NCI-H2081 treated with DMSO at 0.1 percent for 48 hours (cell line): ENCODE measurements around the gene SHROOM3.
"Not testable (repeated sequence)": the region's sequence is repeated elsewhere in the genome, so short reads cannot be mapped to it uniquely, and the experiment has no call there.

Experiments used
- DNase-seq: peaks from one replicate; lab custom pipeline; 2025; lab: John Stamatoyannopoulos, UW

Gene SHROOM3

DNA sequence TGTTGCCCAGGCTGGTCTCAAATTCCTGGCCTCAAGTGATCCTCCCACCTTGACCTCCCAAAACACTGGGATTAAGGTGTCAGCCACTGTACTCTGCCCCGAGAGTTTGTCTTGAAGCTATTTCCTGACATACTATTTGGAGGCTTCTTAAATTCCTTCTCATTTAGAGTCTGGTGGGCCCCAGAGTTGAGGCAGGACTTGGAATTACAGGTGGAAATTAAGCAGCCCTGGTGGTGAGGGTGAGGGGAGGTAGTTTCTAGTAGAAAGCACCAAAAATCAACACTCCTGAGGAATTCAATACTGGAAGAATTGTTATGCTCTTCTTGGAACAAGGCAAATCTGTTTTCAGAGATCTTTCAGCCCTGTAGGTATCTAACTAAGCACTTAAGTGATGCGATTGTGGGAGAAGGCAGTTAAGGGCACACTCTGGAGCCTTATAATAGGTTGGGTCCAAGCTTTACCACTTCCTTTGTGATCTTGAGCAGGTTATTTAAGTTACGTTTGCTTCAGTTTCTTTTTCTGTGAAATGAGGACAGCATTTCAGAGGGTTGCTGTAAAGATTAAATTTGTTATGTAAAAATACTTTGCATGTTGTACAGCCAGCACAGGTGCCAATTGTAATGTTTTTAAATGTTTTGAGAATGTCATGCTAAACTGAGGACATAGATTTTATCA lies 262.2 kb downstream of the SHROOM3 start:
- DNase-seq, result no peak

DNA sequence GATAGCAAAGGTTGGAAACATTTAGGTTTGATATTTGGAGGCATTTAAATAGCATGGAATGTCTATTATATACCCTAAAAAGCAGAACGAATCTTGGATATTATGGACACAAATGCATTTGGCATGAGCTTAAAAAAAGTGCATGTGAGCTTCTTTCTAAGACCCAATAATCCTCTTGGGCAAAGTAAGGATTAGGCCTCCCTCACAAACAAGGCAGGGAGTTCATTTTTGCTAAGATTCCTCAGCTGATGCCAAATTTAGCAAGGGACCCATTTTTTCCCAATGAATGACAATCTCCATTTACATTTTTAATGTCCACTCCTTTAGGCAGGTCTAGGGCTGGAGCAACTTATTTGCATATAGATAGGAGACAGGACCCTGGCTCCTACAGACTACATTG lies 263.1 kb downstream of the SHROOM3 start:
- no peak for DNase-seq

- no peak for DNase-seq
These were observed 264.8 kb downstream of the SHROOM3 start for GRCh38 chr4:76699751-76700310.

GRCh38 chr4:76702440-76703122 lies 267.6 kb downstream of the SHROOM3 start:
- DNase-seq, result no peak

GRCh38 chr4:76703123-76703490 lies 268.1 kb downstream of the SHROOM3 start:
- DNase-seq, result no peak

DNA sequence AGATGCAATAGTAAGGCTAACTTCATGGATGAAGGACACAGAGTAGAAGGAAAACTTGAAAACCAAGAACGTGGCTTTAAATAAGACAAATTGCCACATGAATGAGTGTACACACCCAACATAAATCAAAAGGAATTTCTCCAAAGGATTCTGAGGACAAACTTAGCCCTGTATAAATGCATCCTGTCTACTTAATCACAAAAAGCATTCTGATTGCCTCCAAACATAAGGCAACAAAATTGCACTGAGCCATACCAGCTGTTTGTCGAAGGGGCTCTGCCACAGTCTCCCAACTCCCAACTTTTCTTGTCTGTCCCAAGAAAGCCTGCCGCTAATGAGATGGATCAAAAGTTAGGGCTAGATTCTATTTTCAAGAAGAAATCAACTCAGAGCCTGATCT lies 268.6 kb downstream of the SHROOM3 start:
- DNase-seq, result no peak

DNA sequence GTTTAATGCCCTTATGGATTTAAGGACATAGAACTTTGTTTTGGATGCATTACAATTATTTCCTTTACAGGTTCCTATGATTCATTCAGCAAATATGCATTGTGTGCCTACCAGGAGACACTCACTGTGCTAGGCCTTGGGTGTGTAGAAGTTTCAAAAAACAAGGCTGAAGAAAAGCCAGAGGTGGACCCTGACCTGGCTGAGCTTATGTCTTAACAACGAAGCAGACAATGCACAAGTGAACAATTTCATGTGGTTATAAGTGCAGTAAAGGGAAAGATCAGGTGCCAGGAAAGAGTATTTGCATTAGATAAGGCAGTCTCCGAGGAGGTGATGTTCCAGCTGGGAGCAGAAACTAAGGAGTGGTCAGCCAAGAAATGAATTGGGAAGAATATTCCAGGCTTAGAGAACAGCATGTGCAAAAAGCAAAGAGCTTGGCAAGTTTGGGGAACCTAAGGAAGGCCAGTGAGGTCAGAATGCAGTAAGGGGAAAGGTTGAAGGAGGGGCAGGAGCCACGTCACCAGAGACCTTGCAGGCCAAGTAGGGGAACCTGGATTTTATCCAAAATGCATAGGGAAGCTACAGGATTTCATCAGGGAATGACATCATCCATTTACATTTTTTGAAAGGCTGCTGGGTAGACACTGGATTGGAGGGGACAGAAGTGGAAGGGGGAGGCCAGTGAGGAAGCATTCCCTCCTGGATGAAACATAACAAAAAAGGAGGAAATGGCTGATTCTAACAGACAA lies 269.3 kb downstream of the SHROOM3 start:
- DNase-seq, result no peak

DNA sequence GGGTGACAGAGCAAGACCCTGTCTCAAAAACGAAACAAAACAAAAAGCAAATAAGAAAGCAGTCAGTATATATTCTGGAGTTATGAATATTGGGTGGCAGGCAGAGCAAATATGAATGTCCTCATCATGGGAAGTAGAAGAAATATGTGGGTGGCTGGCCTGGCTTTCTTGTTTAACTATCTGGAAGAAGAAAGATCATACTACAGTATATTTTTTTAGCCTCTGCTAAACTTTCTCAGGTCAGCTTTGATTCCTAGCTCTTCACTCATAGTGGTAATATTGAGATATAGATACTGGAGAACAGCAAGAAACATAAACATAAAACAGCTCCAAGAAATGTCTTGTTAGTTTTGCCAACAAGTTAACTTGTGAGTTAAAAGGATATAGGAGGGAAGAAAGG lies 270.4 kb downstream of the SHROOM3 start:
- DNase-seq, result no peak

GRCh38 chr4:76706581-76706980 lies 271.6 kb downstream of the SHROOM3 start:
- no peak for DNase-seq

DNA sequence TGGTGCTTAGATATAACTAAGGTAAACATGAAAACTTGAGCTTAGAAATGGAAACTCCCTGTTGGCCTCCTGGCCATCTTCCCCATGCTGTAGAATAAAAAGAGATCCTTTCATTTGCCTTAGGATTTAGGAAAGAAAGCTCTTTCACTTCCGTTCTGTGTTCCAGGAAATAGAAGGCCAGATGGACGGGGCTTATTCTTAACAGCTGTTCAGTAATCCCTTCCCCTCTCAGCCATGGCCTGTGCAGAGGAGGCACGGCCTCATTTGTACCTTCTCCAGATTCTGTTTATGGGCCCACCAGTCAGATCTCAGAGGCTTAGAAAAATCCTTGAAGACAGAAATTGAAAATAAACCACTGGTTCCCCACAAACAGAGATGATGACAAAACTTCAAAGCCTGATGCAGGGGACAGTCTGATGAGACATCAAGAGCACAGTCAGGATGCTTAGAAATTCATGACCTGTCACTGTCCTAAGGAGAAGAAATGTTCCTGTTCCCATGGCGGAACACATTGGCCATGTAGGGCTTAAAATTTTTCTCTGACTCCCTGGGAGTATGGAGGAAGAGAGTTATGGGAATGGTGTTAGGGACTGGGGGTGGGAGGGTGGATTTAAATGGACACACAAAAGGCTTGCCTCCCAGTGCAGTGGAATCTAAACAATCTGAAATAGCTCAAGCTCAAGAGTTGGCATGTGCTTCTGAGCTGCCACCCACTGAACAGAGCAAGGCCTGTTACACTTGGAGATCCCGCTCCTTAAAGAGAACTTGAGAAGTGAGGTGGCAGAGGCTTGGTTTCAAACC lies 274.1 kb downstream of the SHROOM3 start:
- no peak for DNase-seq

DNA sequence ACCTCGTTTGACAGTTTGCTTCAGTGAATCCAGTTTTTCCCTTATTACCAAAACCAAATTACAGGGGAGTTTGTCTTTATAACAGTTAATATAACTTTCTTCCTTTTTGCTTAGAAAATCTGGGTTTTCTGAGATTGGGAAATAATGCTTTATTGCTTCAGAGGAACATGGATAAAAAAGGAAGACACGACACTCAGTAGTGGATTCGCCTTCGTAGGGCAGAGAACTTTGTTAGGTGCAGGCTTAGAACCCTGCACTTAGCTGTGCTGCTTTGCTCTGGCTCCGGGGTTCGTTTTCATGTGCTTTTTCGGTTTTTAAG lies 274.7 kb downstream of the SHROOM3 start:
- no peak for DNase-seq

DNA sequence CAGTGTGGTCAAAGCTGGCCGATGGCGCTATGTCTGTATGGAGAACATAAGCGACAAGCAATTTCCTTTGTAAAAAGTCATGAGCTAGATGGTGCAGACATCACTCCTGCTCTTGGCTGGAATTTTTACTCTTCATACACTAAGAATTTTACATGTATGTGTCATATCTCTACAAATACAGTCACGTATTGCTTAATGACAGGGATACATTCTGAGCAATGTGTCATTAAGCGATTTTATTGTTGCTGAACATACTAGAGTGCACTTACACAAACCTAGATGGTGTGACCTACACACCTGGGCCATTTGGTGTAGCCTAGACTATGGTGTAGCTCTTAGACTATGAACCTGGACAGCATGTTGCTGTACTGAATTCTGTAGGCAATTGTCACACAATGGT lies 277.5 kb downstream of the SHROOM3 start:
- no peak for DNase-seq

- DNase-seq, result no peak
These were observed 279.2 kb downstream of the SHROOM3 start for GRCh38 chr4:76714226-76714625.

DNA sequence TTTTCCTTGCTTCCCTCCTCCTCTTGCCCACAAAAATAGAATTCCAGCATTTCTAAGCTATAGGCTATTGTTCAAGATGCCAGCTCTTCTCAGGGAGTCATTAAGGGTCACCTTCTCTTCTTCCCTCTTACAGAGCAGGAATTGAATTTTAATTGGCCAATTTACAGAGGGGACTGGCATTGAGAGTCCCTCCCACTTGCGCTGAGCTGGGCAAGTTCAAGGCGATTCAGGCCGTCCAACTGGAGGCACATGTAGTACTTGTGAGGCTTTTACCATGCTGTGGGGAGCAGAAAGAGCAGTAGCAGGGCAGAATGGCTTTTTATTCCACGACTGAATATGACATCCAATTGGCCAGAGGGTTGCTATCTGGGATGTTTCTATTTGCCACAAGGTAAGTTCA lies 281.0 kb downstream of the SHROOM3 start:
- no peak for DNase-seq

GRCh38 chr4:76716658-76717057 lies 281.6 kb downstream of the SHROOM3 start:
- DNase-seq, result no peak

DNA sequence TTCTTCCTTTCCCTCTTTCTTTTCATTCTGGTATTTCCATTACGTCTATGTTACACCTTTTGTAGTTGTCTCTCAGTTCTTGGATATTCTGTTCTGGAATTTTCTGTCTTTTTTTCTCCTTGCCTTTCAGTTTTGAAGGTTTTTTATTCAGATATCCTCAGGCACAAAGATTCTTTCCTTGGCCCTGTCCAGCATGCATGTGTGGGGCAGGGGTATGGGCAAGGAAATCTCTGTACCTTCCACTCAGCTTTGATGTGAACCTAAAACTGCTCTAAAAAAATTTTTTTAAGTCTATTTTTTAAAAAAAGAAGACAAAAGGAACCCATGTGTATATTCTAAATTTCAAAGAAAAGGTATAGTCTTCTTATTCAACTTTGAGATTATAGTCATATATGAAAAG lies 282.4 kb downstream of the SHROOM3 start:
- DNase-seq, result no peak

DNA sequence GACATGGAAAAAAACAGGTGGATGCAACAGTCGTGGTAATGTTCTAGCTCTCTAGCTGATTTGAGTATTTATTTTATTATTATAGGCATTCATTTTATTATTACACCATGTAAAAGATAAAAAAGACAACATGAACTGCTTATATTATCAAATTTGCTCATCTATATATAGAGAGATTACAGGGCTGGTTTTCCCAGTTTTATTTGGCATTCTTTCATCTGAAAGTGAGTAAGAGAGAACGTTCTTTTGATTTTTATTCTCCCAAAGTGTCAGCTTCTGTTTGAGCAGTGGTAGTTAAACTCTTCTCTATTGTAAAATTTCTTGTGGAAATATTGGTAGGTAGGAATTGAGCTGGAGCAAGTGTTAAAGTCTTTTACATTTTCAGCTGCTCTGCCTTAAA lies 283.0 kb downstream of the SHROOM3 start:
- DNase-seq, result no peak

DNA sequence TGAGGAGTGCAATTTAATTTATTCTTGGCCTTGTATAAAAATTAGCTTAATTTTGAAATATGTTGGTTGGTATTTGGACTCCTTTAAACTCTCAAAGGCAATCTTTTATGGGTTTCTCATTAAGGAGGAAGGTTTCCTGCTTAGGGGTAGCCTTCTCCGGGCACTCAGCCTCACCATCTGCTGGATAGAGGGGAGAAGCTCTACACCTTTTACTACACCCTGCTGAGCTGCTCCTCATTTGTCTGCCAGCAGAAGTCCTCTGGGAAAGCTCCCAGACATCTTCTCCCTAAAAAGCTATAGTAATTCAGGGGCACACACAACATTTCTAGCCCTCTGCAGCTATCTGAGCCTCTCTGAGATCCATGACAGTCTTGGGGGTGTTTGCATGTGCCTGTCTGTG lies 283.8 kb downstream of the SHROOM3 start:
- no peak for DNase-seq

DNA sequence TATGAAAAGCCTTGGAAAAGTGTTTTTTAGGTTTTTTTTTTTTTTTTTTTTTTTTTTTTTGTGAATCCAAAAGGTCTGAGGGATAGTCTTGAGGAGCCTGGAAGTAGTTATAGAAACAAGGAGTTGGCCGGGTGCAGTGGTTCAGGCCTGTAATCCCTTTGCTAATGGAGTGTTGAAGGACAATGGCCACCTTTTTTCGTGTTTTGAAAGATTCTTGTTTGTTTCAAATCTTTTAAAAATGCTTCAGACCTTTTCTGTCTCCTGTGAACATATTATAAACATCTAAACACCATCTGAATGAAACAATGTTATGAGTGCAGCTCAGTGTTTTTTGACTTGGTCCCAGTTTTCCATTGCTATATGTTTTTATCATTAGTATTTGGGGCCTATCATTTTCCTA lies 285.1 kb downstream of the SHROOM3 start:
- no peak for DNase-seq

- DNase-seq, result not testable (repeated sequence)
These were observed 287.1 kb downstream of the SHROOM3 start for GRCh38 chr4:76722146-76722545.

- no peak for DNase-seq
These were observed 287.8 kb downstream of the SHROOM3 start for GRCh38 chr4:76722838-76723237.

DNA sequence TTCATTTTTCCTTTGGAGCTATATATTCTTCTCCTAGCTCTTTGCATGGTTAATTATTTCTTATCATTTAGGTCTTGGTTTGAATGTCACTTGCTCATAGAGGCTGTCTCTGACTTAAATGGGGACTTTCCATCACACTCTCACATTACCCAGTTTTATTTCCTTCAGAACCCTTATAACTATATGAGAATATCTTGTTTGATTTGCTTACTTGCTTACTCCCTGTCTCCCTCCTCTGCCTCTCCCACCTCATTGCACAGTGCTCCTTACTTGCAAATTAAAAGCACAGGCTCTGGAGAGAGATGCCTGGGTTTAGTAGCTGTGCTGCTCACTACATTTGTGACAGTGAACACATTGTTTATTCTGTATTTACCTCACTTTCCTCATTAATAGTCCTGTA lies 288.3 kb downstream of the SHROOM3 start:
- no peak for DNase-seq
